Heart left ventricle (tissue), 13 donors: ENCODE data around the gene L2HGDH.
"Not testable (repeated sequence)": the region's sequence is repeated elsewhere in the genome, so short reads cannot be mapped to it uniquely, and the experiment has no call there.

Experiments used
- CTCF ChIP-seq, 12 donors: fragments of 200-600 bp; sonication (generic) in 4 of 12; IDR thresholded peaks; one replicate each; pipeline versions ENCODE4 v1.5.0 to v1.8.0; 2018 to 2022; ENCODE audit warnings: antibody characterized with exemption in 12 of 12, mild to moderate bottlenecking in 5 of 12
- POLR2A ChIP-seq, 2 donors: fragments of 450-650 bp; IDR thresholded peaks; one replicate each; pipeline ENCODE4 v1.6.1; 2017; ENCODE audit warnings: antibody characterized with exemption in 2 of 2, mild to moderate bottlenecking in 2 of 2, moderate library complexity in 2 of 2
- donor health status: ischemic (EF 13 %, LVEDD 7.1; RV severe dilation, severe dysfunction).
- donor health status: DM: no; HTN: yes; CAD: no.
- donor health status: DM: no; HTN: no; CAD: no.
- donor health status: ischemic (EF 25% LVEDD 6.9; RV normal size, moderate dysfunction).
- donor health status: ischemic (EF 25% LVEDD 5.7; RV mildly dilated, moderate dysfunction).
- donor health status: ischemic (EF 35%, LVEDD 5.7; RV mildly dilated, moderate dysfunction).
- donor health status: nonischemic (EF 11% LVEDD 7.7; RV severe dilation, severe dysfunction).
- donor health status: DM: yes; HTN: yes; CAD: no.
- donor health status: PGD.
- donor health status: ischemic (EF 29% LVEDD 5.4; RV normal size, mild dysfunction).
- donor health status: nonischemic (EF 23%, LVEDD 6.1; RV moderate dilation, normal function).

- not testable (repeated sequence) for TF ChIP-seq POLR2A, CTCF (IDR thresholded peaks at IDR 0.05)
Measured at GRCh38 chr14:50314098-50314497, 2.1 kb upstream of the L2HGDH start.
